Measurements from ENCODE around the gene ANKRD11.
"Not testable (repeated sequence)": the region's sequence is repeated elsewhere in the genome, so short reads cannot be mapped to it uniquely, and the experiment has no call there.

The ANKRD11 gene

GRCh38 chr16:89280546-89281188 lies 209.7 kb downstream of the ANKRD11 start:
- DNase-seq (ENCODE audit: low read depth), result no peak

GRCh38 chr16:89279666-89280481 lies 210.5 kb downstream of the ANKRD11 start:
- DNase-seq (ENCODE audit: low read depth), result no peak

DNA sequence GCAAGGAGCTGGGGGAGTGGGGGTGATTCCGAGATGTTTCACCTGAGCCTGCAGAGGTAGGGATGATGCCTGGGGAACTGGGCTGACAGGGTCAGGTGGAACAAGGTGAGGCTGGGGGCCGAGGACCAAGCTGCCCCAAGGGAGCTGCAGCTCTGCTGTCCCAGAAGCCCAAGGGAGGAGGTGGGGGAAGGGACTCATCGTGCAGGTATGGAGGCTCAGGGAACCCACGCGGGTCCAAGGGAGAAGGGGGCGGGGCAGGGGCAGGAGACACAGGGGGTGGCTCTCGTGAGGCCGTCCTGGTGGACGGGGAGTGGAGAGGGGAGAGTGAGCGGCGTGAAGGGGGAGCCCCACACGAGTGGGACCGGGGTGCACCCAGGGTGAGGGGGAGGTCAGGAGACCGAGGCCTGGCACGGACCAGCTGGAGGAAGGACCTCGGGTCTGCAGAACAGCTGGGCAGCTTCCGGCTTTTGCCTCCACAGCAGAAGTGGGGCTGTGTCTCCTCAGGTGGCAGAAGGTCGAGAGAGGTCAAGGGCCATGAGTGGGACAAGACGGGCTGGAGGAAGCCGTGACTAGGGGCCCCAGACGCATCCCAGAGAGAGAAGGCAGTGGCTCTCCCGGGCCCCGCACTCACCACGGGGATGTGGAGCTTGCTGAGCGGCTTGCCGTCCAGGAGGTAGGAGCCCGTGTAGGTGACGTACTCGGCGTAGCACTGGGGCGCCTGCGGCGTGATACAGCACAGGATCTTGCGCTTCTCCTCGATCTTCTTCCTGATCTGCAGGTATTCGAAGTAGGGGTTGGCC lies 211.7 kb downstream of the ANKRD11 start:
- DNase-seq (ENCODE audit: low read depth), result no peak

GRCh38 chr16:89277641-89278341 lies 212.6 kb downstream of the ANKRD11 start:
- DNase-seq (ENCODE audit: low read depth), result no peak

DNA sequence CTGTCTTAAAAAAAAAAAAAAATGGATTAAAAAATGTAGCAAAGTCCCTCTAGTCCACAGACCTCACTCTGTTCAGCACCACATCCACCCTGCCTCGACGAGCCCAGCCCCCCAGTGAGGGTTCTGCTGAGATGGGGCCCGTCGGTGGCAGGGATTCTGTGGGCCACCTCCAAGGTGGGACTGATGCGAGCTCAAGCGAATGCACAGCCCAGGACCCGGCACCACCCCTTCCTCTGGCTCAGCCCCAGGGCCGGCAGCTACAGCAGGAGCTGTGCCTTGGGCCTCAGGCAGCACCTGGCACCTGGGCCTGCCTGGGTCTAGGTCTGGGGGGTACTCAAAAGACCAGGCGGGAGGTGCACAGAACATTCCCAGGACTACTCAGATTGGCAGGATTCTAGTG lies 213.3 kb downstream of the ANKRD11 start:
- no peak for DNase-seq (ENCODE audit: low read depth)

DNA sequence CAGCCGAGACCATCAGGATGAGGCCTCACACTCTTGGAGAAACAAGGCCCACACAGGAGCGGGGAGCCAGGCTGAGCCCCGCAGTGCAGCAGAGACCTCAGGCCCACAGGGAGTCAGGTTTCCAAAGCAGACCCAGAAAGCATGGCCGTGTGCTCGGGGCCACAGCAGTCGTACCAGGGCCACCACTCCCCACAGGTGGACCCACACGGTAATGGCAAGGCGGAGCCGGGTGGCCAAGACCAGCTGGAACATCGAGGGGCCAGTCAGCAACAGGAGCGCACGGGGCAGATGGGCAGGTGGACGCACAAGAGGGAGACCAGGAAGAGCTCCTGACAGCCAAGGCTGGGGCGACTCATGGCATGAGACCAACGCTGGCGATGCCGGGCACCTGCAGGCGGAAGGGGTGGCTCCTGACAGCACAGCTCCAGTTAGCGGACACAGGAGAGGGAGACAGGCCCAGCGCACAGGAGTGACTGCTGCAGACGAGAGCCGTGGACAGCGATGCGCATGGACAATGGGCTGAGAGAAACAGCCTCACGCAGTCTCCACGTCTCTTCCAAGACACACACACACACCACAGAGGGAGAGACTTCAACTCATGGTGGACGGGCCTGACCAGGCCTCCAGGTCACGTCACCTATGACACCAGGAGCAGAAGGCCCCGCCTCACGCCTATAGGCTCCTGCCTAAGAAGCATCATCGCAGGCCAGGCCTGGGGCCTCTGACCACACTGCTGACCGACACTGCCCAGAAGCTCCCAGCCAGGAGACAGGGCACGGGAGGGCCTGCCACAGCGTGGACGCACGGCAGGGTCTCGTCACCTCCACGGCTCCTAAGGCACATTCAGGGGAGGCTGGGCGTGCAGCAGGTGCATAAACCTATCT lies 214.3 kb downstream of the ANKRD11 start:
- no peak for DNase-seq (ENCODE audit: low read depth)

DNA sequence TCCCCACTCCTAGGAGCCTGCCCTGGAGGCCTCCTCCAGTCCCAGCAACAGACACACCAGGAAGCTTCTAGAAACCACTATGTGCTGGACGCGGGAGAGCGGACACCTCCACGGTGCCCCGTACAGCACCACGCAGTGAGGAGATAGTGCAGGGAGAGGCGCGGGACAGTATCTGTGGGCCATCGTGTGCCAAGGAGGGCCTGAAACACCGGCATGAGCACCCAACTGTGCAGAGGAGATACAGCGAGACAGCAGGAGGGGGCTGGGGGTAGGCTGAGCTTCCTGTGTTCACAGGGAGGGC lies 215.1 kb downstream of the ANKRD11 start:
- DNase-seq (ENCODE audit: low read depth), result no peak

- DNase-seq (ENCODE audit: low read depth), result no peak
Observed at GRCh38 chr16:89274561-89275283, 215.6 kb downstream of the ANKRD11 start.

DNA sequence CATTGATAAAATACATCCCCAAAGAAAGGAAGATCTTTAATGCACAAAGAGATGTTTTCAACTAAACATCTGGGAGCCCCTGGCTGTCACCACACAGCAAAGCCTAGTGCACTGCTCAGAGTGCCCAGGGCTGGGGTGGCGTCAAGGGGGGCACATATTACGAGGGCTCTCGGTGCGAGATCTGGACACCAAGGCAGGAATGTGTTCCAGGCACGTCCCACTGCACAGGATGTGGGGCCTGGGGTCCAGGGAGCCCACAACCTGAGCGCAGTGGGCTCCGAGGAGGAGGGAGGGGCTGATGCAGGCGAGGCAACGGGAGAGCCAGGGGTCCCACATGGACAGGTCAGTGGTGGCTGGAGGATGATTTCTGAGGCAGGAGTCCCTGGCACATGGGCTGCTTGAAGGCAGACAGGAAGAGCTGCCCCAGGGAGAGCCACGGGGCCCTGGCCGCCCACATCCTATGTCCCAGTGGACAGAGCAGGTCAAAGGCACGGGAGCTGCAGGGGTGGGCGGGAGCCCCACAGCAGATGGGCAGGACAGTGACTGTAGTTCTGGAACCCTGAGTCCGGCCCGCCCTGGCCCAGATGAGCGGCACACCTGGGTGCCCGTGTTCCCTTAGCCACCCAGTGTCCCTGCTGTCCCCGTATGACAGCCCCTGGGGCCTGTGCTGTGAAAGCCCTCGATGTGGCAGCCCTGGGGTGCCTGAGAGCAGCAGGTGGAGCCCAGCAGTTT lies 216.5 kb downstream of the ANKRD11 start:
- no peak for DNase-seq (ENCODE audit: low read depth)

GRCh38 chr16:89272631-89273030 lies 217.7 kb downstream of the ANKRD11 start:
- DNase-seq (ENCODE audit: low read depth), result no peak

DNA sequence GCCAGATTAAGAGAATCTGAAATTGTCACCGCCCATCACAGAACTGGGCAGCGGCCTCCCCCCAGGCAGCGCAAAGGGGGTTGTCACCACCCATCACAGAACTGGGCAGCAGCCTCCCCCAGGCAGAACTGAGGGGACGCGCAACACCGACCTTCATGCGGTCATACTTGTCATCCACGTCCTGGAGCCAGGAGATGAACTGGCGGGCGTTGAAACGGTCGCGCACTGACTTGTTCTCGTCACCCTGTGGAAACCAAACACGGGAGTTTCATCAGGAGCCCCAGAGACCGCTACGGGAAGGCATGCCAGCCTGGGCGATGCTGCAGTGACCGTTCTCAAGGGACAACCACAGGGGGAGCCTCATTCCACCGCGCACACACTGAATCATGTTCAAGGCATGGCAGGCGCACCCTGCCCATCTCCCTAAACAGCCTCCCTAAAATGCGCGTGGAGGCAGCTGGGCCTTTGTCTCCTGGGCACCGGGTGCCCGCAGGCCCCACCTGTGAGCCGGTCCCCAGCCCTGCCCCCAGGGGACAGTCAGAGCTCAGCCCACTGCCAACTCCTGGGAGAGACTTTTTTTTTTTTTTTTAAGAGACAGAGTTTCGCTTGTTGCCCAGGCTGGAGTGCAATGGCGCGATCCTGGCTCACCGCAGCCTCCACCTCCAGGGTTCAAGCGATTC lies 219.6 kb downstream of the ANKRD11 start:
- no peak for DNase-seq (ENCODE audit: low read depth)

GRCh38 chr16:89269805-89270665 lies 220.3 kb downstream of the ANKRD11 start:
- no peak for DNase-seq (ENCODE audit: low read depth)

DNA sequence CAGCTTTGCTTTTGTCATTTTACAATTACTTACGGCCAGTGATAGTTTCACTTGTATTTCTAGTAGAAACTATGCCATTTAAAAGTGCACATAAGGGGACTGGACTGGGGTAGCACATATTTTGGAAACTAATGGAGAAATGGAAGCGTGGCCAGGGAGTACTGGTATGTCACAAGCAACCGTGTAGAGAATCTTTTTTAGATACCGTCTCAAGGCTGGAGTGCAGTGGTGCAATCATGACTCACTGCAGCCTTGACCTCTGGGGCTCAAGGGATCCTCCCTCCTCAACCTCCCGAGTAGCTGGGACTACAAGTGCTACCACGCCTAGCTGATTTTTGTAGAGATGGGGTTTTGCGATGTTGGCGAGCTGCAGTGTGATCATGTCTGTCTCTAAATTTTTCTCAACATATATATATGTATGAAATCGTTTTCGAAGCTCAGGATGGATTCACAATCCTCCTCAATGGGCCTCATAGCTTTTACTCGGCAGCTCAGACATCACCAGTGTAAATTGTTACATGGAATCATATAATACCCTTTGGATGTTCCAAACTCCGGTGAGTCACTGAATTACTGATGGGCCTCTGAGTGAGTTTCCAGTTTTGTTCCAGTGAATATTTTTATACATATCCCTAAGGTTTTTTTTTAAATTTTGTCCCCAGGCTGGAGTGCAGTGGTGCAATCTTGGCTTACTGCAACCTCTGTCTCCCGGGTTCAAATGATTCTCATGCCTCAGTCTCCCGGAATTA lies 221.2 kb downstream of the ANKRD11 start:
- DNase-seq (ENCODE audit: low read depth), result no peak

DNA sequence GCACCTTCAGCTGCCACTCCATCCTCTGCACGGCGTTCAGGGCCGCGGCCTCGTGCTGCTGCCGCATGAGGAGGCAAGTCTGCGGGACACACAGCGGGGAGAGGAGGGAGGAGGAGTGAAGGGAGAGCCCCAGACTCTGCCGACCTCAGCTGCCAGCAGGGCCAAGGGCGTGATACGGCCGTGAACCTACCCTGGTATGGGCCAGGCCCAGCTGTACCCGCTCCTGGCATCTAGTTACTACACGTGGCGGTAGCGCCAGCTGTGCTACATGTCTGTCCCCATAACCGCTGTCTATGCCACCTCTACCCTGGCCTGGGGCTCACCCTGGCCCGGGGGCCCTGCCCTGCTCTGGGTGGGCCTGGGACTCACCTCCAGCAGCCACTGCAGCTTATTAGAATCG lies 221.8 kb downstream of the ANKRD11 start:
- no peak for DNase-seq (ENCODE audit: low read depth)

DNA sequence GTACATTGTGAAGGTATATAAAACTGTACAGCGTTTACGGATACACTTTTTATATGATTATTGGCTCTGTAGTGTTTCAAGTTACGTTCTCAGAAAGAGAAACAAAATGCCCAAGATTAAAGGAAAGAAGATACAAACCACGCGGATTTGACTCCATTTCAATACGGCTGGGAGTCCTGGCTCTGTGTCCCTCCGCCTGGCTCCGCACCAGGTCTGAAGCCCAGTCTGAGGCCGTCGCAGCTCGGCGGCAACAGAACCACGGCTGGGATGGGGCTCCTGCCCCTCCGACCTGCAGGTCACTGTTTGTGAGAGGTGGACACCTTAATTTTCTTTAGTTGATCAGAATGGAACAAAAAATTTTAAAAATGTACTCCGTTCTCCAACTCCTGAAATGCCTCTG lies 222.6 kb downstream of the ANKRD11 start:
- DNase-seq (ENCODE audit: low read depth), result not testable (repeated sequence)

GRCh38 chr16:89266521-89267134 lies 223.7 kb downstream of the ANKRD11 start:
- DNase-seq (ENCODE audit: low read depth), result no peak

- DNase-seq (ENCODE audit: low read depth), result no peak
Observed at GRCh38 chr16:89265647-89266046, 224.7 kb downstream of the ANKRD11 start.

Measured in stimulated activated CD8-positive, alpha-beta memory T cell treated with anti-CD3 and anti-CD28 coated beads, Interleukin-12 subunit alpha, Interleukin-12 subunit beta, amount 100 ng/mL, for 1 hour (primary cell).